Measurements from ENCODE around the gene LAPTM4A. TPM values are rescaled to one million over a fixed set of nuclear protein-coding genes. Genes with fewer than 3 reads are reported as not detected.

Gene LAPTM4A
- total and polyA plus RNA-seq, 10 of the 15 experiments (the other 5 are each of a cell fraction or from before 2014, with no cell fraction given), result 17.8 to 107 (median 45.8) TPM

GRCh38 chr2:20097889-20098714 lies 46.7 kb upstream of the LAPTM4A start:
- H2AFZ ChIP-seq (ENCODE audit: control insufficient read depth, low read depth, low read length), result peak overlapping the region; percentile 41
- TF ChIP-seq HDAC2 (IDR thresholded peaks at IDR 0.05) (no peak), PAX5 (IDR thresholded peaks at IDR 0.05; ENCODE audit: borderline replicate concordance, low read depth, low read length) (no peak), ASH2L (IDR thresholded peaks at IDR 0.05; ENCODE audit: borderline replicate concordance, low read depth) (no peak), BCLAF1 (IDR thresholded peaks at IDR 0.05) (0 out of 2 replicates have a peak, but pooled peaks have one; percentile 51), SIX5 (IDR thresholded peaks at IDR 0.05; ENCODE audit: low read depth, low read length, severe bottlenecking) (no peak), PAX8 (IDR thresholded peaks at IDR 0.05) (no peak), ATF2 (IDR thresholded peaks at IDR 0.05; ENCODE audit: low read length) (no peak), YY1 (IDR thresholded peaks at IDR 0.05; ENCODE audit: low read depth, low read length) (peak; percentile 79), MTA2 (IDR thresholded peaks at IDR 0.05; ENCODE audit: low read depth) (no peak), SMAD5 (IDR thresholded peaks at IDR 0.05; ENCODE audit: low read depth) (no peak), SREBF1 (IDR thresholded peaks at IDR 0.05; ENCODE audit: low read length) (peak; percentile 15; the same call in 1 of the 2 replicates), TBL1XR1 (IDR thresholded peaks at IDR 0.05; ENCODE audit: low read depth, low read length) (no peak), ZNF687 (IDR thresholded peaks at IDR 0.05) (no peak)

More at GRCh38 chr2:20097889-20098714, 46.7 kb upstream of the LAPTM4A start:
- POLR2A ChIA-PET, result no interaction called here
- 14% methylated on average over 21 of the region's 21 CpGs for WGBS (ENCODE audit: insufficient coverage, insufficient replicate concordance, low lambda C conversion rate, missing lambda C conversion rate)
- no peaks in the 10 kb centered on the region for H4K20me1 ChIP-seq (ENCODE audit: control insufficient read depth, insufficient read depth)
- in situ Hi-C loops (cut with MboI) (loop anchor here (10.0 kb wide), 1 partner anchor 83 kb away; the partner anchor contains the start of gene MATN3), intact Hi-C loops (cut with micrococcal nuclease; ENCODE audit: unreplicated experiment) (loop anchor here (1.0 to 5.0 kb wide), 3 partner anchors 83 to 231 kb away; no protein-coding TSS in a partner anchor)
- peak; percentile 94 for FAIRE-seq
- peak; percentile 96 for ATAC-seq
- no peaks in the 10 kb centered on the region for H3K79me2 ChIP-seq (ENCODE audit: control insufficient read depth, insufficient read depth, low read length)
- H3K4me1 ChIP-seq (ENCODE audit: control insufficient read depth, insufficient read depth, low read length), result no peaks in the 10 kb centered on the region; the same call in 1 of the 2 replicates
- H3K27me3 ChIP-seq (replicated peaks in 1 of 2; ENCODE audit: control insufficient read depth in 2 of 2, insufficient read depth in 2 of 2, low read length in 1 of 2), result no peaks in the 10 kb centered on the region
- SMC1A ChIA-PET (ENCODE audit: uncharacterized antibody, unreplicated experiment), result interaction anchor here (1.3 kb wide), 1 partner anchor 82 kb away, joined by 4 read pairs; no protein-coding TSS in a partner anchor
- peaks cover 11% of the 10 kb centered on the region; the same call in 2 of the 3 replicates for H3K9me3 ChIP-seq (replicated peaks; ENCODE audit: control insufficient read depth, insufficient read depth, low read length)
- no peaks in the 10 kb centered on the region for H3K36me3 ChIP-seq (ENCODE audit: control insufficient read depth in 2 of 2, insufficient read depth in 2 of 2, low read length in 1 of 2)
- H3K9ac ChIP-seq (ENCODE audit: control insufficient read depth, insufficient read depth, low read length), result no peak overlapping the region
- peak; percentile 49 for DNase-seq (ENCODE audit: low read depth, low spot score)
- no peak overlapping the region for H3K27ac ChIP-seq (ENCODE audit: control insufficient read depth, insufficient read depth)
- CTCF ChIA-PET, result interaction anchor here (0.6 to 5.2 kb wide), 7 partner anchors 9 to 228 kb away, joined by 3 to 44 read pairs (median 3); partner anchors contain the start of gene WDR35
- no peak overlapping the region for H3K4me3 ChIP-seq
- H3K4me2 ChIP-seq (ENCODE audit: control insufficient read depth, insufficient read depth), result no peak overlapping the region
- RAD21 ChIA-PET (ENCODE audit: unreplicated experiment), result interaction anchor here (0.7 kb wide), 1 partner anchor 82 kb away, joined by 3 read pairs; no protein-coding TSS in a partner anchor
- BruUV-seq (replicated peaks), result no TSS peak
